ENCODE measurements around the gene FMNL2.
A peak's percentile ranks its signal among the peaks of the same experiment; 100 is the strongest.

DNA sequence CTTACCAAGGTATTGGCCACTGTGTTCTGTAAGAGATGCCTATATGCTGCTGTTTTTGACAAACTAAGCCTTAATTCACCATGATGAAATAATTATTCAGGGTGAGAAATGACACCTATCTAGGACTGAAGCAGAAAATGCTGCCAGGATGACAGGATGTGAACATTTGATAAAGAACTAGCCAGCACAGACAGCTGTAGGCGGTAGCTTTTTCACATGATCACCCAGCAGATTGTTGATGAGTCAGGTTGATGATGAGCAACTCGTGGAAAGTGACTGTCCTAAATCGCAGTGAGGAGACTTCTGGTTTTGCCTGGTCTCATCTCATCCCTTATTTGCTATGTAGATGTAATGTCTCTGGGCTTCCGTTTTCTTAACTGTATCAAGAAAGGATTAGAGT lies 238.2 kb downstream of the FMNL2 start:
- TF ChIP-seq POLR2A (IDR thresholded peaks at IDR 0.05; ENCODE audit: low read depth, low read length) (no peak), MXI1 (IDR thresholded peaks at IDR 0.05; ENCODE audit: borderline replicate concordance, low read depth, low read length) (no peak), BHLHE40 (IDR thresholded peaks at IDR 0.05; ENCODE audit: low read depth, low read length) (peak; percentile 80), RAD21 (IDR thresholded peaks at IDR 0.05; ENCODE audit: low read length) (peak; percentile 18; the same call in 1 of the 2 replicates), SMC3 (IDR thresholded peaks at IDR 0.05; ENCODE audit: low read depth, low read length) (no peak), RCOR1 (IDR thresholded peaks at IDR 0.05; ENCODE audit: insufficient replicate concordance, low read length) (no peak), RFX5 (IDR thresholded peaks at IDR 0.05; ENCODE audit: low read depth, low read length) (no peak), MAZ (IDR thresholded peaks at IDR 0.05; ENCODE audit: borderline replicate concordance, low read depth, low read length) (no peak), CEBPB (IDR thresholded peaks at IDR 0.05; ENCODE audit: low read depth, low read length) (peak; percentile 16; the same call in 1 of the 2 replicates), FOS (IDR thresholded peaks at IDR 0.05; ENCODE audit: low read depth, low read length) (peak; percentile 83), MAFK (IDR thresholded peaks at IDR 0.05; ENCODE audit: low read depth, low read length) (peak; percentile 65)
- TF ChIP-seq, protein P1, sequence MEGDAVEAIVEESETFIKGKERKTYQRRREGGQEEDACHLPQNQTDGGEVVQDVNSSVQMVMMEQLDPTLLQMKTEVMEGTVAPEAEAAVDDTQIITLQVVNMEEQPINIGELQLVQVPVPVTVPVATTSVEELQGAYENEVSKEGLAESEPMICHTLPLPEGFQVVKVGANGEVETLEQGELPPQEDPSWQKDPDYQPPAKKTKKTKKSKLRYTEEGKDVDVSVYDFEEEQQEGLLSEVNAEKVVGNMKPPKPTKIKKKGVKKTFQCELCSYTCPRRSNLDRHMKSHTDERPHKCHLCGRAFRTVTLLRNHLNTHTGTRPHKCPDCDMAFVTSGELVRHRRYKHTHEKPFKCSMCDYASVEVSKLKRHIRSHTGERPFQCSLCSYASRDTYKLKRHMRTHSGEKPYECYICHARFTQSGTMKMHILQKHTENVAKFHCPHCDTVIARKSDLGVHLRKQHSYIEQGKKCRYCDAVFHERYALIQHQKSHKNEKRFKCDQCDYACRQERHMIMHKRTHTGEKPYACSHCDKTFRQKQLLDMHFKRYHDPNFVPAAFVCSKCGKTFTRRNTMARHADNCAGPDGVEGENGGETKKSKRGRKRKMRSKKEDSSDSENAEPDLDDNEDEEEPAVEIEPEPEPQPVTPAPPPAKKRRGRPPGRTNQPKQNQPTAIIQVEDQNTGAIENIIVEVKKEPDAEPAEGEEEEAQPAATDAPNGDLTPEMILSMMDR (conservative IDR thresholded peaks at IDR 0.05; ENCODE audit: low read depth, low read length) = no peak
- TF ChIP-seq, protein P2, sequence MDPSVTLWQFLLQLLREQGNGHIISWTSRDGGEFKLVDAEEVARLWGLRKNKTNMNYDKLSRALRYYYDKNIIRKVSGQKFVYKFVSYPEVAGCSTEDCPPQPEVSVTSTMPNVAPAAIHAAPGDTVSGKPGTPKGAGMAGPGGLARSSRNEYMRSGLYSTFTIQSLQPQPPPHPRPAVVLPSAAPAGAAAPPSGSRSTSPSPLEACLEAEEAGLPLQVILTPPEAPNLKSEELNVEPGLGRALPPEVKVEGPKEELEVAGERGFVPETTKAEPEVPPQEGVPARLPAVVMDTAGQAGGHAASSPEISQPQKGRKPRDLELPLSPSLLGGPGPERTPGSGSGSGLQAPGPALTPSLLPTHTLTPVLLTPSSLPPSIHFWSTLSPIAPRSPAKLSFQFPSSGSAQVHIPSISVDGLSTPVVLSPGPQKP (IDR thresholded peaks at IDR 0.05; ENCODE audit: borderline replicate concordance, low read depth, low read length) = no peak
- TF ChIP-seq, protein P3, sequence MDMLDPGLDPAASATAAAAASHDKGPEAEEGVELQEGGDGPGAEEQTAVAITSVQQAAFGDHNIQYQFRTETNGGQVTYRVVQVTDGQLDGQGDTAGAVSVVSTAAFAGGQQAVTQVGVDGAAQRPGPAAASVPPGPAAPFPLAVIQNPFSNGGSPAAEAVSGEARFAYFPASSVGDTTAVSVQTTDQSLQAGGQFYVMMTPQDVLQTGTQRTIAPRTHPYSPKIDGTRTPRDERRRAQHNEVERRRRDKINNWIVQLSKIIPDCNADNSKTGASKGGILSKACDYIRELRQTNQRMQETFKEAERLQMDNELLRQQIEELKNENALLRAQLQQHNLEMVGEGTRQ (IDR thresholded peaks at IDR 0.05; ENCODE audit: low read depth, low read length) = no peak

Data from IMR-90 (cell line).